B cell (primary cell): ENCODE measurements around the gene STK40. TPM values are rescaled to one million over a fixed set of nuclear protein-coding genes. Genes with fewer than 3 reads are reported as not detected.
A peak's percentile ranks its signal among the peaks of the same experiment; 100 is the strongest.

Source experiments
- ATAC-seq: fragments of 200-7000 bp; cut with Tn5 transposase; one replicate; pipeline ENCODE4 v1.10.0; 2021; ENCODE audit warnings: low read depth, mild to moderate bottlenecking, moderate number of reproducible peaks, moderate library complexity
- CTCF ChIA-PET: fragments of 350-600 bp; sonication (Branson Sonifier 250); formaldehyde crosslinking; loops from one replicate; lab custom pipeline; 2021; ENCODE audit warnings: antibody characterized with exemption, inconsistent platforms; lab: Charles Lee
- POLR2A ChIA-PET: fragments of 350-600 bp; sonication (Branson Sonifier 250); formaldehyde crosslinking; loops from one replicate; lab custom pipeline; 2021; ENCODE audit warnings: antibody characterized with exemption; lab: Charles Lee
- DNase-seq: peaks from one replicate; pipeline ENCODE4 v3.0.0; 2013
- H2AFZ ChIP-seq: 2 replicates; pipeline ENCODE4 v1.6.1; 2012; ENCODE audit warnings: mild to moderate bottlenecking, low read depth, low read length; ENCODE audit not compliant: insufficient read depth, poor library complexity, severe bottlenecking
- H3K27ac ChIP-seq, 2 donors: 1 replicate in 1 of 2; 2 replicates in 1 of 2; pipeline ENCODE4 v1.5.1; 2012 to 2013; ENCODE audit warnings: low read length in 2 of 2, mild to moderate bottlenecking in 2 of 2, moderate library complexity in 1 of 2
- H3K27me3 ChIP-seq, 4 experiments: fragments of 200-600 bp in 1 of 4; sonication (generic) in 1 of 4; replicated peaks in 1 of 4; 1 replicate in 2 of 4; 2 replicates in 2 of 4; pipeline versions ENCODE4 v1.6.1 to v1.7.0; 2013 to 2016; ENCODE audit warnings: low read length in 3 of 4, mild to moderate bottlenecking in 2 of 4, mixed read lengths in 1 of 4, moderate library complexity in 1 of 4; ENCODE audit not compliant: insufficient read depth in 4 of 4, control insufficient read depth in 3 of 4; ENCODE audit errors: control extremely low read depth in 1 of 4
- H3K36me3 ChIP-seq, 2 experiments: replicated peaks in 1 of 2; 1 replicate in 1 of 2; 2 replicates in 1 of 2; pipeline versions ENCODE4 v1.6.1 to v1.7.1; 2013; ENCODE audit warnings: low read length in 1 of 2; ENCODE audit not compliant: insufficient read depth in 2 of 2, control insufficient read depth in 1 of 2; ENCODE audit errors: control extremely low read depth in 1 of 2, extremely low read depth in 1 of 2
- H3K4me1 ChIP-seq, 2 donors: fragments of 200-600 bp in 1 of 2; sonication (generic) in 1 of 2; 1 replicate in 1 of 2; 2 replicates in 1 of 2; pipeline versions ENCODE4 v1.5.1 to v1.6.1; 2013 to 2017; ENCODE audit warnings: low read length in 2 of 2; ENCODE audit not compliant: control insufficient read depth in 2 of 2, insufficient read depth in 2 of 2
- H3K4me2 ChIP-seq: replicated peaks from 2 replicates; pipeline ENCODE3; 2012; ENCODE audit warnings: mild to moderate bottlenecking, low read depth, low read length; ENCODE audit not compliant: poor library complexity, severe bottlenecking
- H3K4me3 ChIP-seq, 5 experiments: fragments of 200-600 bp in 1 of 5; sonication (generic) in 1 of 5; 1 replicate in 3 of 5; 2 replicates in 2 of 5; pipeline versions ENCODE4 v1.5.1 to v1.7.0; 2011 to 2016; ENCODE audit warnings: low read length in 4 of 5, mild to moderate bottlenecking in 4 of 5, low read depth in 2 of 5, control low read depth in 1 of 5, moderate library complexity in 1 of 5; ENCODE audit not compliant: insufficient read depth in 1 of 5; ENCODE audit errors: control extremely low read depth in 1 of 5, extremely low read depth in 1 of 5
- H3K79me2 ChIP-seq: fragments of 200-600 bp; sonication (generic); one replicate; pipeline ENCODE4 v1.6.0; 2016; ENCODE audit warnings: low read length; ENCODE audit not compliant: control insufficient read depth, insufficient read depth
- H3K9ac ChIP-seq: fragments of 200-600 bp; sonication (generic); 2 replicates; pipeline ENCODE4 v1.6.1; 2017; ENCODE audit warnings: mild to moderate bottlenecking, low read length, moderate library complexity
- H3K9me3 ChIP-seq, 3 donors: one replicate each; pipeline versions ENCODE4 v1.6.1 to v1.7.1; 2013; ENCODE audit warnings: low read length in 2 of 3; ENCODE audit not compliant: control insufficient read depth in 2 of 3, insufficient read depth in 1 of 3; ENCODE audit errors: control extremely low read depth in 1 of 3
- H4K20me1 ChIP-seq: 2 replicates; pipeline ENCODE4 v1.6.0; 2012; ENCODE audit warnings: mild to moderate bottlenecking, low read length; ENCODE audit not compliant: insufficient read depth, control insufficient read depth, poor library complexity, severe bottlenecking
- H3K27ac Mint-ChIP-seq: one replicate; pipeline ENCODE4 v1.8.0; 2021; ENCODE audit warnings: mixed read lengths
- H3K27me3 Mint-ChIP-seq: one replicate; pipeline ENCODE4 v1.8.0; 2021; ENCODE audit warnings: mixed read lengths
- H3K4me1 Mint-ChIP-seq: one replicate; pipeline ENCODE4 v1.8.0; 2021; ENCODE audit warnings: mixed read lengths
- H3K4me3 Mint-ChIP-seq: one replicate; pipeline ENCODE4 v1.8.0; 2021; ENCODE audit warnings: mixed read lengths
- H3K9me3 Mint-ChIP-seq: one replicate; pipeline ENCODE4 v1.8.0; 2022; ENCODE audit warnings: mixed read lengths; ENCODE audit not compliant: insufficient read depth
- CTCF ChIP-seq: fragments of 200-600 bp; IDR thresholded peaks from one replicate; pipeline ENCODE4 v1.8.0; 2022; ENCODE audit warnings: antibody characterized with exemption, mild to moderate bottlenecking
- EZH2 ChIP-seq: IDR thresholded peaks from 2 replicates; pipeline ENCODE4 v1.6.1; 2012; ENCODE audit warnings: borderline replicate concordance, low read depth, mild to moderate bottlenecking, moderate library complexity, low read length; ENCODE audit not compliant: insufficient read depth, poor library complexity, severe bottlenecking
- WGBS: methylation state at CpG from one replicate; pipeline ENCODE4 v1.1.5; 2013; ENCODE audit warnings: missing lambda C conversion rate; ENCODE audit not compliant: insufficient coverage; 5-methylcytosine and 5-hydroxymethylcytosine counted together
- intact Hi-C: fragments of 100-400 bp; cut with micrococcal nuclease; formaldehyde crosslinking; loops from one replicate; pipeline ENCODE4 v1.10.0; 2022
- polyA plus RNA-seq: library from polyadenylated mRNA; depleted of rRNA; stranded (reverse); fragments of >200 nt; gene quantifications from 2 replicates; pipeline ENCODE4 v1.2.3, GENCODE V29; 2012
- total RNA-seq, 2 donors: library from RNA; stranded (reverse); fragments of 120-200 nt in 1 of 2; gene quantifications; 1 replicate in 1 of 2; 2 replicates in 1 of 2; pipeline versions ENCODE4 v1.2.3 to v1.2.4, GENCODE V29; 2013 to 2022

Gene STK40
- total and polyA plus RNA-seq, 2 donors (not counting 1 experiment from before 2014, with no cell fraction given), result 53.1 to 69.1 TPM

DNA sequence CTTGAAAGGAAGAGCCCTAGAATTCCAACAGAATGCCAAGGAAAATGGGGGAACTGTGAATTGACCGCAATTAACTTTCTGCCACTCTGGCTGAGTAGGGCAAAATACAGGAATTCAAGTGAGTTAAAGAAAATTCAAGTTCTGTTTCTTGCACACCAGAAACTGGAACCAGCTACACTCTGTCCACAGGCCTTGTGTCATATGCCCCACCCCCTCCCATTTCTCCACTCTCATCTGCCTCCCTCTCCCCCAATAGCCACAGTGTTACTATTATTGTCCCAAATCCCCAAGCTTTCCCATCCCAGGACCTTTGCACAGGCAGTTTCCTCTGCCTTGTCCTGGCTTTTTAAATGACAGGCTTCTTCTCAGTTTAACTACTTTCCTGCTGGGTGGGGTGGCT, 4.3 kb upstream of the STK40 start:
- Histone ChIP-seq H3K36me3 (peaks cover 0 to 34% of the 10 kb centered on the region in 2 experiments), H2AFZ (no peak overlapping the region), H4K20me1 (peaks cover 5% of the 10 kb centered on the region), H3K4me1 (peaks cover 69 to 81% of the 10 kb centered on the region in 2 donors), H3K79me2 (peaks cover 72% of the 10 kb centered on the region), H3K9ac (peak overlapping the region; percentile 21), H3K4me2 (peak overlapping the region; percentile 72), H3K4me3 (peak overlapping the region in 3 of 5 experiments; percentile 5 to 46 (median 17)), H3K27me3 (no peaks in the 10 kb centered on the region), H3K9me3 (peaks cover 0 to 4% (median 0%) of the 10 kb centered on the region in 3 donors), H3K27ac (peak overlapping the region; percentile 88 to 92)
- TF ChIP-seq EZH2, result no peak
- TF ChIP-seq CTCF, result no peak
- no CpG with 5 or more reads among the region's 1 CpG for WGBS
- Mint-ChIP-seq H3K9me3 (no peaks in the 10 kb centered on the region), H3K4me1 (peaks cover 80% of the 10 kb centered on the region), H3K4me3 (peak overlapping the region; percentile 65), H3K27me3 (no peaks in the 10 kb centered on the region), H3K27ac (peak overlapping the region; percentile 86)
- ATAC-seq (no peak), DNase-seq (peak; percentile 64)
- CTCF ChIA-PET, result interaction anchor here (1.1 to 1.9 kb wide), 7 partner anchors 19 to 241 kb away, joined by 3 to 11 read pairs (median 6); partner anchors contain the start of genes SH3D21 and TRAPPC3
- POLR2A ChIA-PET, result interaction anchor here (1.0 to 1.1 kb wide), 2 partner anchors 17 to 21 kb away, joined by 3 to 4 read pairs; no protein-coding TSS in a partner anchor
- intact Hi-C loops, result loop anchor here (5.0 kb wide), 1 partner anchor 1087 kb away; no protein-coding TSS in a partner anchor

DNA sequence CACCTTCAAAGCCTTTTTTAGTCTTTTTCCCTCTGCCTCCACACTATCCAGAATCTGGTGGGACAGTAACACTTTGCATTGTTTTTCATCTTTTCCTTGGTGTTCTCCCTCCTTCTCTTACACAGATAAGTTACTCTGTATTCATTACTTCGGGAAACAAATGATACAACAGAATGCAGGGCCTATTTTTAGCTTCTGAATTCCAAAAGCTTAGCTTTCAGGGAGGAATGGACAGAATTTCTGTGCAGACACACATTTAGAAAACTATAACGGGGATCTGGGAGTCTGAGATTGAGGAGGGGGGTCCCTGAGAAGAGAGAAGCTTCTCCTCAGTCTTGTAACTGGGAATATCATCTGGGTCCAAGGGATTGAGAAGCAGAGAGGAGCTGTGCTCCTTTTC, 3.5 kb upstream of the STK40 start:
- Histone ChIP-seq H3K4me2 (peak overlapping the region; percentile 72), H2AFZ (no peak overlapping the region), H3K27ac (peak overlapping the region; percentile 88 to 92), H3K36me3 (peaks cover 0 to 34% of the 10 kb centered on the region in 2 experiments), H3K4me3 (peak overlapping the region in 1 of 5 experiments; percentile 46), H3K9ac (no peak overlapping the region), H4K20me1 (peaks cover 12% of the 10 kb centered on the region), H3K27me3 (no peaks in the 10 kb centered on the region), H3K9me3 (peaks cover 0 to 4% (median 0%) of the 10 kb centered on the region in 3 donors), H3K4me1 (peaks cover 76 to 88% of the 10 kb centered on the region in 2 donors), H3K79me2 (peaks cover 72% of the 10 kb centered on the region)
- intact Hi-C loops, result loop anchor here (5.0 kb wide), 1 partner anchor 1088 kb away; no protein-coding TSS in a partner anchor
- ChIA-PET POLR2A (interaction anchor here (3.4 kb wide), 1 partner anchor 8 kb away, joined by 34 read pairs; the partner anchor contains the start of gene LSM10), CTCF (interaction anchor here (1.1 to 3.2 kb wide), 5 partner anchors 18 to 240 kb away, joined by 4 to 29 read pairs (median 6); partner anchors contain the start of gene TRAPPC3)
- no CpG with 5 or more reads among the region's 2 CpGs for WGBS
- Mint-ChIP-seq H3K27me3 (no peaks in the 10 kb centered on the region), H3K4me1 (peaks cover 80% of the 10 kb centered on the region), H3K9me3 (no peaks in the 10 kb centered on the region), H3K4me3 (peak overlapping the region; percentile 65), H3K27ac (peak overlapping the region; percentile 86)
- no peak for TF ChIP-seq CTCF
- TF ChIP-seq EZH2, result no peak
- ATAC-seq, result no peak
- DNase-seq, result no peak
